Chondrocyte (in vitro differentiated cells): ENCODE results near the gene ECHS1. TPM values are rescaled to one million over a fixed set of nuclear protein-coding genes. Genes with fewer than 3 reads are reported as not detected.

ENCODE experiments used
- DNase-seq: peaks from one replicate; pipeline ENCODE4 v3.0.0; 2021; ENCODE audit warnings: mixed read lengths, low spot score
- H3K27ac Mint-ChIP-seq: one replicate; pipeline ENCODE4 v1.8.0; 2021; ENCODE audit warnings: mild to moderate bottlenecking, moderate library complexity, mixed read lengths; ENCODE audit not compliant: unreplicated experiment
- H3K27me3 Mint-ChIP-seq: 2 replicates; pipeline ENCODE4 v1.8.0; 2021; ENCODE audit warnings: low read depth, mixed read lengths
- H3K36me3 Mint-ChIP-seq: 2 replicates; pipeline ENCODE4 v1.8.0; 2021; ENCODE audit warnings: low read depth, mixed read lengths
- H3K4me1 Mint-ChIP-seq: 2 replicates; pipeline ENCODE4 v1.8.0; 2021; ENCODE audit warnings: low read depth, mild to moderate bottlenecking, mixed read lengths
- H3K4me3 Mint-ChIP-seq: one replicate; pipeline ENCODE4 v1.8.0; 2021; ENCODE audit warnings: mild to moderate bottlenecking, moderate library complexity, mixed read lengths; ENCODE audit not compliant: unreplicated experiment
- H3K9me3 Mint-ChIP-seq: 2 replicates; pipeline ENCODE4 v1.8.0; 2021; ENCODE audit warnings: low read depth, mixed read lengths
- CTCF ChIP-seq: fragments of 200-600 bp; sonication (generic); IDR thresholded peaks from 2 replicates; pipeline ENCODE4 v1.5.0; 2021; ENCODE audit warnings: antibody characterized with exemption, mild to moderate bottlenecking, moderate library complexity
- total RNA-seq: library from RNA; stranded (reverse); gene quantifications from 3 replicates; pipeline ENCODE4 v1.2.1, GENCODE V29; 2021

The ECHS1 gene
- total RNA-seq, 1 donor from 2014 or later, result 58.9 TPM

GRCh38 chr10:133403359-133403758, 30.2 kb upstream of the ECHS1 start:
- Mint-ChIP-seq H3K9me3 (peaks cover 4% of the 10 kb centered on the region), H3K4me3 (no peak overlapping the region), H3K27ac (no peak overlapping the region), H3K36me3 (peaks cover 39% of the 10 kb centered on the region), H3K27me3 (no peaks in the 10 kb centered on the region), H3K4me1 (peaks cover 18% of the 10 kb centered on the region)
- TF ChIP-seq CTCF, result no peak
- DNase-seq, result no peak

- H3K27ac Mint-ChIP-seq, result no peak overlapping the region
- no peaks in the 10 kb centered on the region for H3K9me3 Mint-ChIP-seq
- H3K36me3 Mint-ChIP-seq, result peaks cover 38% of the 10 kb centered on the region
- H3K4me3 Mint-ChIP-seq, result no peak overlapping the region
- no peak for TF ChIP-seq CTCF
- no peaks in the 10 kb centered on the region for H3K27me3 Mint-ChIP-seq
- peaks cover 18% of the 10 kb centered on the region for H3K4me1 Mint-ChIP-seq
- DNase-seq, result no peak
Measured at GRCh38 chr10:133401981-133402725, 29.0 kb upstream of the ECHS1 start.

GRCh38 chr10:133401500-133401899, 28.3 kb upstream of the ECHS1 start:
- H3K9me3 Mint-ChIP-seq, result no peaks in the 10 kb centered on the region
- no peak overlapping the region for H3K27ac Mint-ChIP-seq
- H3K27me3 Mint-ChIP-seq, result no peaks in the 10 kb centered on the region
- peaks cover 34% of the 10 kb centered on the region for H3K36me3 Mint-ChIP-seq
- peaks cover 18% of the 10 kb centered on the region for H3K4me1 Mint-ChIP-seq
- H3K4me3 Mint-ChIP-seq, result no peak overlapping the region
- no peak for DNase-seq
- TF ChIP-seq CTCF, result no peak

GRCh38 chr10:133400624-133401424, 27.7 kb upstream of the ECHS1 start:
- peaks cover 30% of the 10 kb centered on the region for H3K36me3 Mint-ChIP-seq
- no peak for TF ChIP-seq CTCF
- H3K9me3 Mint-ChIP-seq, result no peaks in the 10 kb centered on the region
- no peak overlapping the region for H3K4me3 Mint-ChIP-seq
- H3K4me1 Mint-ChIP-seq, result peaks cover 16% of the 10 kb centered on the region
- no peaks in the 10 kb centered on the region for H3K27me3 Mint-ChIP-seq
- no peak overlapping the region for H3K27ac Mint-ChIP-seq
- no peak for DNase-seq

- H3K9me3 Mint-ChIP-seq, result no peaks in the 10 kb centered on the region
- no peak for DNase-seq
- H3K27me3 Mint-ChIP-seq, result no peaks in the 10 kb centered on the region
- H3K27ac Mint-ChIP-seq, result no peak overlapping the region
- H3K4me3 Mint-ChIP-seq, result no peak overlapping the region
- H3K4me1 Mint-ChIP-seq, result peaks cover 12% of the 10 kb centered on the region
- H3K36me3 Mint-ChIP-seq, result peaks cover 26% of the 10 kb centered on the region
- no peak for TF ChIP-seq CTCF
Measured at GRCh38 chr10:133399123-133399601, 26.0 kb upstream of the ECHS1 start.
